ENCODE results near the gene ITSN2.

DNA sequence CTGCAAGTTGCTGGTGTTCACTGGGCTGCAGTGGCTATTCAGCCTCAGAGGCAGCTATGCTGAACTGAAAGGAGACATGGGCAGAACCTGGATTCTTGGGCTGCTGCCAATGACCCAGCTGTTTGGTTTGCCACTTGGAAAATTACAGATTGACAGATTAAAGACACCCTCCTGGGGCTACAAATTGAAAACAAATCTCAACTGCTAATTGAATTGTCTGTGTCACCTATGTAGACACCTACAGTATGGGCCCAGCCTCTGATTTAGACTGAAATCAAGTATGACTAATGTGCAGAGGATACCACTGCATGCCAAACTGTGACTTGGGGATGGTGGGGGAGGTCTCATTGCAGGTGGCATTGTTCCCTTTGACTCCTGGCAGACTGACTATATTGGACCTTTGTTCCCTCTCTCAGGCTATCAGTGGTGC is 42.8 kb downstream of the ITSN2 start:
- TF ChIP-seq, protein P1, sequence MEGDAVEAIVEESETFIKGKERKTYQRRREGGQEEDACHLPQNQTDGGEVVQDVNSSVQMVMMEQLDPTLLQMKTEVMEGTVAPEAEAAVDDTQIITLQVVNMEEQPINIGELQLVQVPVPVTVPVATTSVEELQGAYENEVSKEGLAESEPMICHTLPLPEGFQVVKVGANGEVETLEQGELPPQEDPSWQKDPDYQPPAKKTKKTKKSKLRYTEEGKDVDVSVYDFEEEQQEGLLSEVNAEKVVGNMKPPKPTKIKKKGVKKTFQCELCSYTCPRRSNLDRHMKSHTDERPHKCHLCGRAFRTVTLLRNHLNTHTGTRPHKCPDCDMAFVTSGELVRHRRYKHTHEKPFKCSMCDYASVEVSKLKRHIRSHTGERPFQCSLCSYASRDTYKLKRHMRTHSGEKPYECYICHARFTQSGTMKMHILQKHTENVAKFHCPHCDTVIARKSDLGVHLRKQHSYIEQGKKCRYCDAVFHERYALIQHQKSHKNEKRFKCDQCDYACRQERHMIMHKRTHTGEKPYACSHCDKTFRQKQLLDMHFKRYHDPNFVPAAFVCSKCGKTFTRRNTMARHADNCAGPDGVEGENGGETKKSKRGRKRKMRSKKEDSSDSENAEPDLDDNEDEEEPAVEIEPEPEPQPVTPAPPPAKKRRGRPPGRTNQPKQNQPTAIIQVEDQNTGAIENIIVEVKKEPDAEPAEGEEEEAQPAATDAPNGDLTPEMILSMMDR (IDR thresholded peaks at IDR 0.05), result no peak
- no peak for TF ChIP-seq POLR2A (IDR thresholded peaks at IDR 0.05)
